Measurements from ENCODE around the gene ACOD1. TPM values are rescaled to one million over a fixed set of nuclear protein-coding genes. Genes with fewer than 3 reads are reported as not detected.

Gene ACOD1
- total and polyA plus RNA-seq, 2 of the 13 experiments (the other 11 are each of a cell fraction or from before 2014, with no cell fraction given): not detected

GRCh38 chr13:76939215-76939614, 9.1 kb upstream of the ACOD1 start:
- intact Hi-C loops (cut with micrococcal nuclease; ENCODE audit: unreplicated experiment): no loop called here
- no peaks in the 10 kb centered on the region for H3K79me2 ChIP-seq (ENCODE audit: insufficient read depth, low read length)
- no peak overlapping the region for H3K4me3 ChIP-seq (replicated peaks in 1 of 3; ENCODE audit: insufficient read depth in 1 of 3, low read depth in 2 of 3, low read length in 3 of 3)
- ChIA-PET CTCF (ENCODE audit: low intra/inter-chr PET ratio, low total read pairs) (no interaction called here), POLR2A (no interaction called here)
- TF ChIP-seq, protein P1, sequence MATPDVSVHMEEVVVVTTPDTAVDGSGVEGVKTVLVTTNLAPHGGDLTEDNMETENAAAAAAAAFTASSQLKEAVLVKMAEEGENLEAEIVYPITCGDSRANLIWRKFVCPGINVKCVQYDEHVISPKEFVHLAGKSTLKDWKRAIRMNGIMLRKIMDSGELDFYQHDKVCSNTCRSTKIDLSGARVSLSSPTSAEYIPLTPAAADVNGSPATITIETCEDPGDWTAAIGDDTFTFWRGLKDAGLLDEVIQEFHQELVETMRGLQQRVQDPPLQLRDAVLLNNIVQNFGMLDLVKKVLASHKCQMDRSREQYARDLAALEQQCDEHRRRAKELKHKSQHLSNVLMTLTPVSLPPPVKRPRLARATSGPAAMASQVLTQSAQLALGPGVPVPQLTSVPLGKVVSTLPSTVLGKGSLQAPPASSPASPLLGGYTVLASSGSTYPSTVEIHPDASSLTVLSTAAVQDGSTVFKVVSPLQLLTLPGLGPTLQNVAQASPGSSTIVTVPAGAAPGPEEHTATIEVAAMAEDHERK (CRISPR knock-in tag; IDR thresholded peaks at IDR 0.05; ENCODE audit: low read depth): no peak
- TF ChIP-seq ZKSCAN5 (CRISPR knock-in tag; IDR thresholded peaks at IDR 0.05) (no peak), GATAD1 (CRISPR knock-in tag; IDR thresholded peaks at IDR 0.05) (no peak), TCF12 (IDR thresholded peaks at IDR 0.05) (no peak), TCF12 (CRISPR knock-in tag; IDR thresholded peaks at IDR 0.05) (no peak), CHD4 (IDR thresholded peaks at IDR 0.05; ENCODE audit: borderline replicate concordance, low read length) (no peak), HNF1A (IDR thresholded peaks at IDR 0.05; ENCODE audit: low read depth) (no peak), HNF1A (CRISPR knock-in tag; IDR thresholded peaks at IDR 0.05; ENCODE audit: borderline replicate concordance) (no peak), MXD1 (CRISPR knock-in tag; IDR thresholded peaks at IDR 0.05) (no peak), GLI4 (CRISPR knock-in tag; IDR thresholded peaks at IDR 0.05; ENCODE audit: borderline replicate concordance) (no peak), ZNF143 (CRISPR knock-in tag; IDR thresholded peaks at IDR 0.05) (no peak)
- TF ChIP-seq, protein P2, sequence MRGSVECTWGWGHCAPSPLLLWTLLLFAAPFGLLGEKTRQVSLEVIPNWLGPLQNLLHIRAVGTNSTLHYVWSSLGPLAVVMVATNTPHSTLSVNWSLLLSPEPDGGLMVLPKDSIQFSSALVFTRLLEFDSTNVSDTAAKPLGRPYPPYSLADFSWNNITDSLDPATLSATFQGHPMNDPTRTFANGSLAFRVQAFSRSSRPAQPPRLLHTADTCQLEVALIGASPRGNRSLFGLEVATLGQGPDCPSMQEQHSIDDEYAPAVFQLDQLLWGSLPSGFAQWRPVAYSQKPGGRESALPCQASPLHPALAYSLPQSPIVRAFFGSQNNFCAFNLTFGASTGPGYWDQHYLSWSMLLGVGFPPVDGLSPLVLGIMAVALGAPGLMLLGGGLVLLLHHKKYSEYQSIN (CRISPR knock-in tag; IDR thresholded peaks at IDR 0.05; ENCODE audit: borderline replicate concordance): no peak
- TF ChIP-seq, protein P3, sequence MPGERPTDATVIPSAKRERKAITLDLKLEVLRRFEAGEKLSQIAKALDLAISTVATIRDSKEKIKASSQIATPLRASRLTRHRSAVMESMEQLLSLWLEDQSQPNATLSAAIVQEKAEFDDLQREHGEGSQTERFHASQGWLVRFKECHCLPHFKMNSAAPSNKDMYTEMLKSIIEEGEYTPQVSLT (CRISPR knock-in tag; IDR thresholded peaks at IDR 0.05; ENCODE audit: borderline replicate concordance, low read depth): no peak
- H3K9ac ChIP-seq (ENCODE audit: insufficient read depth, low read depth, low read length): no peak overlapping the region
- in situ Hi-C loops (cut with HindIII; ENCODE audit: extremely low pct_ligation_motif_present, low pct_unique_long_range_greater_than_20kb): no loop called here
- FAIRE-seq: no peak
- no peaks in the 10 kb centered on the region for H3K36me3 ChIP-seq (replicated peaks in 1 of 2; ENCODE audit: control insufficient read depth in 1 of 2, insufficient read depth in 2 of 2, low read length in 2 of 2)
- no peaks in the 10 kb centered on the region for H3K4me1 ChIP-seq (ENCODE audit: insufficient read depth, low read length)
- no peak for DNase-seq (ENCODE audit: low spot score)
- no peak for ATAC-seq
- no peak overlapping the region for H3K4me2 ChIP-seq (ENCODE audit: low read depth, low read length)
- 35% methylated on average over 3 of the region's 3 CpGs for WGBS (ENCODE audit: low lambda C conversion rate)
- H2AFZ ChIP-seq (ENCODE audit: low read length): no peak overlapping the region
- no peak overlapping the region for H3K27ac ChIP-seq (ENCODE audit: extremely low read length, insufficient read depth, low read length)
- no peaks in the 10 kb centered on the region for H3K9me3 ChIP-seq (ENCODE audit: low read length)
- BruUV-seq (replicated peaks): no TSS peak
- no peaks in the 10 kb centered on the region for H4K20me1 ChIP-seq (ENCODE audit: insufficient read depth, low read length)
- H3K27me3 ChIP-seq (ENCODE audit: control insufficient read depth in 1 of 2, insufficient read depth in 2 of 2, low read length in 2 of 2): 0 out of 5 replicates have a peak, but pooled peaks cover 0 to 4% of the 10 kb centered on the region in 2 experiments
